Measurements from ENCODE around the gene USP43. TPM values are rescaled to one million over a fixed set of nuclear protein-coding genes. Genes with fewer than 3 reads are reported as not detected.

The USP43 gene
- polyA plus RNA-seq, 4 donors = 5.8 to 9.3 (median 7.3) TPM

DNA sequence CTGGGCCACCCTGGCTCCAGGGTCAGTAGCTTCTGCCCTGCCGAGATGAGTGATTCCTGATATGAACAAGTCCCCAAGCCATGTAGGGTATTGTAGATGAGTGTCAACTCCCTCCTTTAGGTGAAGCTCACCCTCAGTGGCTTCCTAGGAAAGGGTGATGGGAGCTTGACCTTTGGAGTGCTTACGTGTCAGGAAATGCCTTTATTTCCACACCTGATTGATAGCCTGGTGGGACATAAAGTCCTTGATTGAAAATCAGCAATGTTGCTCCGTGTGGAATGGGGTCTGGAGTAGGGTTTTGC lies 58.4 kb downstream of the USP43 start:
- DNase-seq (ENCODE audit: low read depth in 4 of 4, low spot score in 2 of 4) = no peak

DNA sequence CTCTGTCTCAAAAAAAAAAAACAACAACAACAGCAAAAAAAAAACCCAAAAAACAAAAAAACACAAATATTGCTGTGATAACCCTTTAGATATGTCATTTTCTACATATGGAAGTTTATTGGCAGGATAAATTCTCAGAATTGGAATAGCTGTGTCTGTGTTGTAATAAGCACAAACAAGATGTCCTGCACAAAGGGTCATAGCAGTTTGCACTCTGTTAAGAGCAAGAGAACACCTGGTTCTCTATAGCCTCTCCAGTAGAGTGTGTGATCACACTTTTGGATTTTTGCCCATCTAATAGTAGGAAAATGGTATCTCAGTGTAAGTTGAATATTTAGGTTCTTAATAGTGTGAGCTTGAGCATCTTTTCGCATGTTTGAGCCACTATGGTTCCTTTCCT lies 60.4 kb downstream of the USP43 start:
- no peak for DNase-seq (ENCODE audit: low read depth in 4 of 4, low spot score in 2 of 4)

DNA sequence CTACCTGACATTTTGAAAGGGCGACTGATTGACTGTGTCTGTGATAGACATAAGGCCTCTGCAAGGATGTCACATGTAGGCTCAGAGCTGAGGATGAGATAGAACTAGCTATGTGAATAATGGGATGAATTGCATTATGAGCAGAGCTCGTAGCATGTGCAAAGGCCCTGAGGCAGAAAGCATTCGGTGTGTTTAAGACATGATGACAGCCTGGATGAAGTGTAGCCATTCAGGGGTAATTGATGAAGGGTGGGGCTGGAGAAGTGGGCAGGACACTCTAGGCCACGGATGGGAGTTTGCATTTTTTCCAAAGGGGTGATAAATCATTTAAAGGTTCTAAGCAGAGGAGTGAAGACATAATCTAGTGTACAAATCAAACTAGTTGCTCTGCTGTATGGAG lies 62.6 kb downstream of the USP43 start:
- DNase-seq (ENCODE audit: low read depth in 4 of 4, low spot score in 2 of 4) = no peak

DNA sequence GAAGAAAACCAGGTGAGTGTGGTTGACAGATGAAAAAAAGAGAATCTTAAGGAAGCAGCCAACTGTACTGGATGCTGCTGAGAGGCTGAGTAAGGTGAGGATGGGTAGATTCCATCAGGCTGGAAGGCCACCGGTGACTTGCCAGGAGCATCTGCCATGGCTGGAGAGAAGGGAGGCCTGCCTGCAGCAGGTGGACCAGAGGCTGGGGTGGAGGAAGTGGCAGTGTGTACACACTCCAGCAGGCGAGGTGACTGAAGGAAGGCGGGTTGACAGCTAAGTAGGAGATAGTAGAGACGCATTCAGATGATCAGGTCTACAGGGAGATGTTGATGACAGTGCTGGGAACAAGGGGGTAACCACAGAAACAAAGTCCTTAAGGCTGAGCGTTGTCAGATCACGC lies 69.5 kb downstream of the USP43 start:
- no peak for DNase-seq (ENCODE audit: low read depth in 4 of 4, low spot score in 2 of 4)

DNA sequence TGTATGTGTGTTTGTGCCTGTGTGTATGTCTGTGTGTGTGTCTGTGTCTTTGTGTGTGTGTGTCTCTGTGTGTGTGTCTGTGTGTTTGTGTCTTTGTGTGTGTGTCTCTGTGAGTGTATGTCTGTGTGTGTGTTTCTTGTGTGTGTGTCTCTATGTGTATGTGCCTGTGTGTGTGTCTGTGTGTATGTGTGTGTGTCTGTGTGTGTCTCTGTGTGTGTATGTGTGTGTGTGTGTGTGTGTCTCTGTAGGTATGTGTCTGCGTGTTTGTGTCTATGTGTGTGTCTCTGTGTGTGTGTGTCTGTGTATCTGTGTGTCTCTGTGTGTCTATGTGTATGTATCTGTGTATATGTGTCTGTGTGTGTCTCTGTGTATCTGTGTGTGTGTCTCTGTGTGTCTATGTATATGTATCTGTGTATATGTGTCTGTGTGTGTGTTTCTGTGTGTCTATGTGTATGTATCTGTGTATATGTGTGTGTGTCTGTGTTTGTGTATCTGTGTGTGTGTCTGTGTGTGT lies 70.2 kb downstream of the USP43 start:
- no peak for DNase-seq (ENCODE audit: low read depth in 4 of 4, low spot score in 2 of 4)

DNA sequence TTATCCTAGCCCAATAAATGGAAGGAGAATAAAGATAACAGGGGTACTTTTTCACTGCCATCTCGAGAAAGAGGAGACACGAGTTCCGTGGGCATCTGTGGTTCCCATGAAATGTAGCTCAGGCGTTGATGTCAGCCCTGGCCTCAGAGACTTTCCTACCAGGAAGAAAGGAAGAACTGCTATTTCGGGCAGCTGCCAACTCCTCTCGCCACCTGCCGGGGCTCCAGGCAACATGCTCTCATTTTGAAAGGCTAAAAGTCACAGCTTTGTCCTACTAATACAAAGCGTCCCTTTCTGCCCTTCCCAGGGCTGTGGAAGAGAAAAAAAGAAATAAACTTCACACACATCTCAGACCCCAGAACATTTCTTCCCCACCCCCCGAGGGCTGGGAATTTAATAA lies 80.3 kb downstream of the USP43 start:
- DNase-seq (ENCODE audit: low read depth in 4 of 4, low spot score in 2 of 4) = no peak

DNA sequence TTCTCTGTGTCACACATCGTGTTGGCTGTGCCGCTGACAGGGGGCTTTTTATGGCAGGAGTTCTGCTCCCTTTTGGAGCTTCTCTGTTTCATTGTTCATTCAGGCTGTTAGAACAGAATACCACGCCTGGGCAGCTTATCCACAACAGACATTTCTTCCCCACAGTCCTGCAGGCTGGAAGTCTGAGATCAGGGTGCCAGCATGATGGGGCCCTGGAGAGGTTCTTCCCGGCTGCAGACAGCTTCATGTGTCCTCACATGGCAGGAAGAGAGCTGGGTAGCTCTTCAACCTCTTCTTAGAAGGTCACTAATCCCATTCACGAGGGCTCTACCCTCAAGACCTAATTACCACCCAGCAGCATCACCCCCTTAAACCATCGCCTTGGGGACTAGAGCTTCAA lies 81.0 kb downstream of the USP43 start:
- DNase-seq (ENCODE audit: low read depth in 4 of 4, low spot score in 2 of 4) = no peak

DNA sequence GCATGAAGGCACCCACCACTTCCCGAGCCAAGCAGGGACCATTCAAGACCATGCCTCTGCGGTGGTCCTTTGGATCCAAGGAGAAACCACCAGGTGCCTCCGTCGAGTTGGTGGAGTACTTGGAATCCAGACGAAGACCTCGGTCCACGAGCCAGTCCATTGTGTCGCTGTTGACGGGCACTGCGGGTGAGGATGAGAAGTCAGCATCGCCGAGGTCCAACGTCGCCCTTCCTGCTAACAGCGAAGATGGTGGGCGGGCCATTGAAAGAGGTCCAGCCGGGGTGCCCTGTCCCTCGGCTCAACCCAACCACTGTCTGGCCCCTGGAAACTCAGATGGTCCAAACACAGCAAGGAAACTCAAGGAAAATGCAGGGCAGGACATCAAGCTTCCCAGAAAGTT lies 82.7 kb downstream of the USP43 start:
- DNase-seq (ENCODE audit: low read depth in 4 of 4, low spot score in 2 of 4) = no peak

DNA sequence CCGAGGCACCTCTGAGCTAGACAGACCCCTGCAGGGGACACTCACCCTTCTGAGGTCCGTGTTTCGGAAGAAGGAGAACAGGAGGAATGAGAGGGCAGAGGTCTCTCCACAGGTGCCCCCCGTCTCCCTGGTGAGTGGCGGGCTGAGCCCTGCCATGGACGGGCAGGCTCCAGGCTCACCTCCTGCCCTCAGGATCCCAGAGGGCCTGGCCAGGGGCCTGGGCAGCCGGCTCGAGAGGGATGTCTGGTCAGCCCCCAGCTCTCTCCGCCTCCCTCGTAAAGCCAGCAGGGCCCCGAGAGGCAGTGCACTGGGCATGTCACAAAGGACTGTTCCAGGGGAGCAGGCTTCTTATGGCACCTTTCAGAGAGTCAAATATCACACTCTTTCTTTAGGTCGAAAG lies 83.2 kb downstream of the USP43 start:
- no peak for DNase-seq (ENCODE audit: low read depth in 4 of 4, low spot score in 2 of 4)

DNA sequence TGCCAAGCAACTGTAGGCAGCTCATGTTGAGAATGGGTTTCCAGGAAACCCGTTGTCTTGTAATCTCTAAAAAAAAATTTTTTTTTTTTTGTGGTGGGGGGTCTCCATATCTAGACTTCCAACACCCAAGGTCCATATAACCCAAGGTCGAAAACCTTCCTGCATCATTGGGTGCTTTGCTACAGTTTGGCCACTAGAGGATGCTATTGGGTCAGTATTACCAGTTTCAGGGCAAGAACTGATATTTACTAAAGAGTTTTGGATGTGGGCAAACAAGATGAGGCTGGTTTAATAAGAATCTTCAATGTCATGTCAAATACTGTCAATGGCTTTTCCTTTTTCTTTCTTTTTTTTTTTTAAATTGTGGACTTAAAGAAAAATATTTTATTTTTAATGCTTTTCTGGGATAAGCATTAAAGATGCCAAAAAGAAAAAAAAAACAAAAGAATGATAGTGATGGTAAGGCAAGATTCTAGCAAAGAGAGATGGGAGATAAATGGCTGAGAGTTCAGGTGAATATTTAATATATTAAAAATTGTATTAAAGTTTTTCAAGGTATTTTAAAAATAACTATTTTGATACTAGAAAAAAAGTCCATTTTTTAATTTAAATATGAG lies 83.8 kb downstream of the USP43 start:
- DNase-seq (ENCODE audit: low read depth in 4 of 4, low spot score in 2 of 4) = peak in 1 of 4 donors; percentile 46

DNA sequence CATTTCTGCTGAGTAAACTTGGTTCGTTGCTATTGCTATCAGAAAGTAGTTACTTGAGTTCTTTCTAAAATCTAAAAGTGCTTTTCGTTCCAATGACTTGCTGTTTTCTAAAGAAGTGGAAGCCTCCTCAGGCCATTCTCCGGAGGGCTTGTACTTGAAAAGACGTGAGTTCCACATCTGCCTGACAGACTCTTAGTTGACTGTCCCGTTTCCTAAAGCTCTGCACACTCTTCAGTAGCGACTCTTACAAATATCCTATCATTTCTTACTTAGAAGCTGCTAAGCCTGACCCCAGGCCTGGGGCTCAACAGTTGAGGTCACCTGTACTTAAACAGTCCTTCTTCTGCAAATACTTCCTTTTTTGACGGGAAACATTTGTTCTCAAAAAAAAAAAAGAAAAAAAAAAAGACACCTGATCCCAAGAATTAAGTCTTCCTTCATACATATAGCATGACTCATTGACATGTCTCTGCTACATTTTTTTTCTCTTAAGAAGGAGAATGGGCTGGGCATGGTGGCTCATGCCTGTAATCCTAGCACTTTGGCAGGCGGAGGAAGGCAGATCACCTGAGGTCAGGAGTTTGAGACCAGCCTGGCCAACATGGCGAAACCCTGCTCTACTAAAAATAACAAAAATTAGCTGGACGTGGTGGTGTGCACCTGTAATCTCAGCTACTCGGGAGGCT lies 84.6 kb downstream of the USP43 start:
- no peak for DNase-seq (ENCODE audit: low read depth in 4 of 4, low spot score in 2 of 4)

DNA sequence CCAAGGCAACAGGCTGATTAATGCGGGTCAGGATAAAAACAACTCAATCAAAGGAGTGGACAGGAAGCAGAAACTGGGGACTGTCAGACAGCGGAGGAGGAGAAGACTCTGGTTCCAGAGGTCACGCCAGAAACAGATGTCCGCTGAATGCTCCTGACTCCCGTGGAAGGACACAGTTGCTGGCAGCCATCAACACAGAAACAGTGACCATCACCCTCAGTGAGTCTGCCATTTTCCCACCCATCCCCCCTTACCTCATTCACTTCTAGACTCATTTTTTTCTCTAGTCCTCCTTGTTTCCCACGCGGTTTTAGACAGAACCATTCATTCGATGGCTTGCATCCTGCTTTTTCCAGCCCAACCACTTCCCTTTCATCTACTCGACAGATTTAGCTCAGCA lies 105.2 kb downstream of the USP43 start:
- no peak for DNase-seq (ENCODE audit: low read depth in 4 of 4, low spot score in 2 of 4)

DNA sequence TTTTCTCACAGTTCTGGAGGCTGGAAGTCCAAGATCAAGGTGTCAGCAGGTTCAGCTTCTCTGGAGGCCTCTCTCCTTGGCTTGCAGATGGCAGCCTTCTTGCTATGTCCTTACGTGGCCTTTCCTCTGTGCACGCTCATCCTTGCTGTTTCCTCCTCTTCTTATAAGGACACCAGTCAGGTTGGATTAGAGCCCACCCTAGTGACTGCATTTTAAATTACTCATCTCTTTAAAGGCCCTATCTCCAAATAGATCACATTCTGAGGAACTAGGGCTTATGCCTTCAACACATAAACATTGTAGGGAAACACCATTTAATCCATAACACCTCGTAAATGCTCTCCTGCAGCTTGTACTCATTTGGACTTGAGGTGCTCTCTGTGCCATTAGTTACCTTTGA lies 109.8 kb downstream of the USP43 start:
- DNase-seq (ENCODE audit: low read depth in 4 of 4, low spot score in 2 of 4) = no peak

DNA sequence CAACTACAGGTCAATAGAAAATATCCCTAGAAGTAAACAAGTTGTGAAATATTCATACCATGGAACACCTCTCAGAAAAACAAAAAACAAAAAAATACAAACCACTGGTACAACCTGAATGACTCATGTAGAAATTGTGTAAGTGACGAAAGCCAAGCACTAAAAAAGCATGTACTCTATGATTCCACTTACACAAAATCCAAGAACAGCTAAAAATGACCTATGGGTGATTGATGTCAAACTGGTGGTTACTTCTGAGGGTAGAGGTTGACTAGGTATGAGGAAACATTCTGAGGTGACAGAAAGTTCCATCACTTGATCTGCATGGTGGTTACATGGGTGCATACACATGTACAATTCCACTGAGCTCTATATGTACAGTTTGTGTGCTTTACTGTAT lies 114.9 kb downstream of the USP43 start:
- no peak for DNase-seq (ENCODE audit: low read depth in 4 of 4, low spot score in 2 of 4)

DNA sequence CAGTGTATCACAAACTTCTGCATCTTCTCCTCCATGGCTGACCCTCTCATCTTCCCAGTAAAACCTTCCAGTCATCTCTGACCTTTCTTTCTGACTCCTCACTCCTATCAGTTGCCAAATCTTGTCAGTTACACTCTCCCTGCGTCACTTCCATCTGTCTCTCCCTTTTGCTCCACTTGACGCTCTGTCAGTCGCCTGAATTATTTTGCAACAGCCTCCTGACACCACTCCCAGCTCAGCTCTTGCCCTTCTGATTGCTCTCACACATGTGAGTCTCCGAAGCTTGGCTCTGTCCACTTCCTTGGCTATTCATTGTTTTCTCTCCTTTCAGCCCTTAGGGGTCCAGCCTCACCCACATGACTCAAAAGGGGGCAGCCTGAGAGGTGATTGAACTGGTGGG lies 118.3 kb downstream of the USP43 start:
- no peak for DNase-seq (ENCODE audit: low read depth in 4 of 4, low spot score in 2 of 4)

DNA sequence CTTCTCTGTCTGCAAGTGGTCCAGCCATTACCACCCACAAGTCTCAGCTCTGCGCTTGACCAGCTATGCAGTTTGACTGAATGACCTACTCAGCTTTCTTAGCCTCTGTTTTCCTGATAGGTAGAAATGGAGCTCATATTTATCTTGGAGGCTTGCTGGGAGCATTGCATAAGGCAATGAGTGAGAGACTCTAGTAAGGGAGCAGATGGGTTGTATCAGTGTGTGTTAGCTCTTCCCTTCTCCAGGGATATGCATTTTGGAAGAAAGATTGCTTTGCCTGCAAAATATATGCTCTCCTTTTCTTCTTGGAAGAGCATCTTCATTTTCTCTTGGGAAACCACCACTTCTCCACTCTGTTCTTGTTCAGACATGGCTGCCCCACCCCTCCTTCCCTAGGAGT lies 120.0 kb downstream of the USP43 start:
- no peak for DNase-seq (ENCODE audit: low read depth in 4 of 4, low spot score in 2 of 4)

DNA sequence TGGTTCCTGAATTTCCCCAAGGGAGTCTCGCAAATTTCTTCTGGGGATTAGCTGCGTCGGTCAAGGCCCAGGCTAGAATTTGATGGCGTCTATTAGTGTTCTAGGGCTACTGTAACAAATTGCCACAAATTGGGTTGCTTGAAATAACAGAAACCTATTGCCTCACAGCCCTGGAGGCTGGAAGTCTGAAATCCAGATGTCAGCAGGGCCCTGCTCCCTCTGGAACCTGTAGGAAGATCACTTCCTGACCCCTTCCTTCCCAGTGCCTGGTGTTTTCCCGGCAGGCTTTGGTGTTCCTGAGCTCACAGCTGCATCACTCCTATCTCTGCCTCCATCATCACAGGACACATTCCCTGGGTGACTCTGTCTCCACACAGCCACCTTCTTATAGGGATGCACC lies 121.7 kb downstream of the USP43 start:
- no peak for DNase-seq (ENCODE audit: low read depth in 4 of 4, low spot score in 2 of 4)

DNA sequence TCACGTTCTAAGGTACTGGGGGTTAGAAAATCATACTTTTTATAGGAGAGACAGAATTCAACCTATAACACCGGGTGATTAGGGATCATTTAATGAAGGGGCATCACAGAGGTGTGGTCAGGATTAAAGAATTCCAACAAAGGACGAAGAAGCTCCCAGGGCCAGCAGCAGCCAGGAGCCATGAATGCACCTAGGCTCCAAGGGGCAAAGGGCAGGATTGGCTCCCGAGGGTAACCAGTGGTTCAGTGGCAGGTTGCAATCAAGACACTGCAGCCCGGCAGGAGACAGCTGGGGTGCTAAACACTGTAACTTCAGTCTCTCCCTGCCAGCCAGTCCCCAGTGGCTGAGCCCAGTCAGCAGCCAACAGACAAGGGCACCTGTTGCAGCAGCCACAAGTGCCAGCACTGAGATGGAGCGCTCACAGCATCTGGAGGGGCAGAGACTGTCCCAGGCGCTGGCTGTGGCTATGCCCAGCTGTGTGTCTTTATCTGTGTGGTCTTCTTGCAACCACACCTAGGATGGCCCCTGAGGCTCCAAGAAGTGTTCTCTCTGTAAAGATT lies 122.2 kb downstream of the USP43 start:
- DNase-seq (ENCODE audit: low read depth in 4 of 4, low spot score in 2 of 4) = no peak

DNA sequence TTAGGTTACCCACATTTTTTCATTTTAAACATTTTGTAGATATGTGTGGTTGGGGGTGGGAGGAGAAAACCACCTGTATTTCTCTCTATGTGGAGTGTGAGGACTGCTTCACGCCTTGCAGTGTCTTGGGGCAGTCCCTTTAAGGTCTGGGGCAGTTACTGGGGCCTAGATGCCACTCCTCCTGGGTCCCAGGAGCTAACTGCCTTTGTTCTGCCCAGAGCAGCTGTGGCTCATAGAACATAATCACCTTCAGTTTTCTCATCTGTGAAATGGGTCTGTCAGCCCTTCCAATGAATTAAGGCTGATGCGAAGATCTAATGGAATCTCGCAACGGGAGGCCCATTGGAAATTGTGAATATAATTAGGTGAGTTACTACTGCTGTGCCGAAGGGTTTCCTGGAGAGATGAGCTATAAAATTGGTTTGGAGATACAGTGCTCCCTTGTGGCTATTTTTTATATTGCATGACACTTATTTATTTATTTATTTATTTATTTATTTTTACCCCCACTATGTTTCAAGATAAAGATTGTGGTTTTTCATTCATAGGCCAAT lies 123.1 kb downstream of the USP43 start:
- DNase-seq (ENCODE audit: low read depth in 4 of 4, low spot score in 2 of 4) = no peak

DNA sequence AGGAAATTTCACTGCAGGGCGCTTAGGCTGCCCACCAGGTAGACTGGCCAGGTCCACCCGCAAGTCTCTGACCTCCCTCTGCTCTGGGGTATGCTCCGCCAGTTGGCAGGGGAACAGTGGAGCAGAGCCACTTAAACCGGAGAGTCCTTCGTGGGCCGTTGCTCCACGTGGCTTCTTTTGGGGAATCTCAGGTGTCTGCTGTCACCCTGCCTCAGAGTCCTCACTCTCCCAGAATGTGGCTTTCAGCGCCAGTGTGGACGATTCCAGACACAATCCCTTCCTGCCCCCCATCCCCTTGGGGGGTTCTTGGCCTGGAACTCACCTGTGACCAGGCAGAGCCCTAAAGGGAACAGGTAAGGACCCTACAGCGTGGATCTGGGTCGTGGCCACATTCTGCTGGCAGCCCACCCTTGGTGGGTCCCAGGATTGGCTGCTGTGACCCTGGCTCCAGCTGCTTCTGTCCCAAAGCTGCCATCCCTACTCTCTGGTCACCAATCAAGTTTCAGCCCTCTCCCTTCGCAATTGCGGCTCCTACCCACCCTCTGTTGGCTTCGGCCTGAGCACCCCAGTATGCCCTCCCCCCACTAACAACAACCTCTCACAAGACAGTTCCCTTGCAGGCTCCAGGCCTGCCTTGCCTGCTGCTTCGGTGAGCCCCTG lies 123.8 kb downstream of the USP43 start:
- DNase-seq (ENCODE audit: low read depth in 4 of 4, low spot score in 2 of 4) = no peak

DNA sequence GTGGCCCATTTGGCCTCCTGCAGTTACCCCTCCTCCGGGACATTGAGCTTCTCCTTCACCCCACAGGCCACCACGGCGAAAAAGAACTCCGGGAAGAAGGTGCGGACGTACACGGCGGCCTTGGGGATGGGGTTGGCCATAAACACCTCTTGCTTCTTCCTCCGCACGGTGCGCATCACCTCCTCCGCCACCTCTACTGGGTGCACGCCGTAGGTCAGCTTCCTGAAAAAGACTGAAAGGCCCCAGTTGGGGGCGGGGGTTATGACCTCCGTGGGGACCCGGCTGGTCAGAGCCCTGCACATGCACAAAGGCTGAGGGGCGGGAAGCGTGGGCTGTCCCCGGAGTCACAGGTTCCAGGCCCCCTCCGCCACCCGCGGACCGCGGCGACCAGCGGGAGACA lies 126.1 kb downstream of the USP43 start:
- DNase-seq (ENCODE audit: low read depth in 4 of 4, low spot score in 2 of 4) = no peak

DNA sequence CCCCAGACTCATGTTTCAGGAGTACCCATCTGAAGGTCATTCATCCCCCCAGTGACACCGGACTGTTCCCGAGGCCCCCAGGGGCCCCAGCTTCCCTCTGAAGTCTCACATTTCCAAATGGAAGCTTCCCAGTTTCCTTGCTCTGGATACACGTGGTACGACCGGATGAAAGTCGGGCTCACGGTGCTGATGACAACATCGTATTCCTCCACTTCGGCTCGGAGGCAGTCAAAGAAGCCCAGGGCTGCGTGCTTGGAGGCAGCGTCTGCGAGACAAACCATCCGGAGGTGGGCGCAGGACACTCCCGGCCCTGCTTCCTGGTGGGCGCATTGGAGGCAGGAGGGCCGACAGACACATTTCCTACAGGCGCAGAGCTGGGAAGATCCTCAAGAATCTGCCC lies 127.3 kb downstream of the USP43 start:
- no peak for DNase-seq (ENCODE audit: low read depth in 4 of 4, low spot score in 2 of 4)

All from left renal cortex interstitium (tissue), 4 donors.